ENCODE results near the gene CCT2.

DNA sequence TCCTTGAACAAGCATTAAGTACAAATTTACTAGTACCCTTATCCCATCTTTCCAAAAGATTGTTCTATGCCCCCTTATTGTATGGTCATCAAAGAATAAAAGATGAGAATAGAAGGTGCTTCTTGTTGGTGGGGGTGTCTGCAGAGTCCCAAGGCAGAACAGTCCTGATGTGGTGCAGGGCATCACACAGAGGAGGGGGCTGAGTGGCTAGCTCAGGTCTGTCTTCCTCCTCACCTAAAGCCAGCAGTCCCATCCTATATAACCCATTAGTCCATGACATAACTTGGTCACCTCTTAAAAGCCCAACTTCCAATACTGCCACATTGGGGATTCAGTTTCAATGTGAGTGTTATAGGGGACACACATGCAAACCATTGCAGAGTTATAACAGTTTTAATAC lies 15.5 kb downstream of the CCT2 start:
- TF ChIP-seq, protein P1, sequence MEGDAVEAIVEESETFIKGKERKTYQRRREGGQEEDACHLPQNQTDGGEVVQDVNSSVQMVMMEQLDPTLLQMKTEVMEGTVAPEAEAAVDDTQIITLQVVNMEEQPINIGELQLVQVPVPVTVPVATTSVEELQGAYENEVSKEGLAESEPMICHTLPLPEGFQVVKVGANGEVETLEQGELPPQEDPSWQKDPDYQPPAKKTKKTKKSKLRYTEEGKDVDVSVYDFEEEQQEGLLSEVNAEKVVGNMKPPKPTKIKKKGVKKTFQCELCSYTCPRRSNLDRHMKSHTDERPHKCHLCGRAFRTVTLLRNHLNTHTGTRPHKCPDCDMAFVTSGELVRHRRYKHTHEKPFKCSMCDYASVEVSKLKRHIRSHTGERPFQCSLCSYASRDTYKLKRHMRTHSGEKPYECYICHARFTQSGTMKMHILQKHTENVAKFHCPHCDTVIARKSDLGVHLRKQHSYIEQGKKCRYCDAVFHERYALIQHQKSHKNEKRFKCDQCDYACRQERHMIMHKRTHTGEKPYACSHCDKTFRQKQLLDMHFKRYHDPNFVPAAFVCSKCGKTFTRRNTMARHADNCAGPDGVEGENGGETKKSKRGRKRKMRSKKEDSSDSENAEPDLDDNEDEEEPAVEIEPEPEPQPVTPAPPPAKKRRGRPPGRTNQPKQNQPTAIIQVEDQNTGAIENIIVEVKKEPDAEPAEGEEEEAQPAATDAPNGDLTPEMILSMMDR (IDR thresholded peaks at IDR 0.05), result no peak
- no peak for TF ChIP-seq POLR2A (IDR thresholded peaks at IDR 0.05)

Data from uterus (tissue), 2 donors.